GDM1 (cell line): Measurements from ENCODE around the gene ABI3BP.

ENCODE experiments used
- DNase-seq: peaks from one replicate; lab custom pipeline; 2025; lab: John Stamatoyannopoulos, UW

The ABI3BP gene

GRCh38 chr3:100769693-100770092, 223.5 kb downstream of the ABI3BP start:
- DNase-seq, result no peak

- no peak for DNase-seq
Observed at GRCh38 chr3:100766069-100766468, 227.2 kb downstream of the ABI3BP start.

DNA sequence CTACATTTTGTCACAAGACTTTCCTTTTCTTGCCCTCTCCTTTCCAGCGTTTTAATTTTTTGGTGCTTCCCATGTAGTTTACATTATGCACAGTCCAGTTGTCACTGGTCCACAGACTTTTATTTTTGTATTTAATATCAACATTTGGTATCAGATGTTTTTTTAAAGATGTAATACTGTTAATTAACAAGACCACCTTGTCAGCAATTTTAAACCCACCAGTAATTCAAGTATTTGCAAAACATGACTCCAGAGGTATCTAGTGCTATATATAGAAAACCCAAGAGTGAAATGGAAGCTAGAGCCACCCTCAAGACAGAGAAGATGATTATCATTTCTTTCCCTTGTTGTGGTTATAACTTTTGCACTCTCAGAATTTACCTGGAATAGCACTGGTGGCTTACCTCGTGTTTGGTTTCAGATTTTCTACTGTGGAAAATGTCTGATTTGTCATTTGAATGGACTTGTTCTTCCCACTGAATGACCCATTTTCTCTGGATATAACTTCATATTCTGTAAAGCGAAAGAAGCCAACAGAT, 227.7 kb downstream of the ABI3BP start:
- no peak for DNase-seq

GRCh38 chr3:100761951-100762350, 231.3 kb downstream of the ABI3BP start:
- DNase-seq, result no peak

DNA sequence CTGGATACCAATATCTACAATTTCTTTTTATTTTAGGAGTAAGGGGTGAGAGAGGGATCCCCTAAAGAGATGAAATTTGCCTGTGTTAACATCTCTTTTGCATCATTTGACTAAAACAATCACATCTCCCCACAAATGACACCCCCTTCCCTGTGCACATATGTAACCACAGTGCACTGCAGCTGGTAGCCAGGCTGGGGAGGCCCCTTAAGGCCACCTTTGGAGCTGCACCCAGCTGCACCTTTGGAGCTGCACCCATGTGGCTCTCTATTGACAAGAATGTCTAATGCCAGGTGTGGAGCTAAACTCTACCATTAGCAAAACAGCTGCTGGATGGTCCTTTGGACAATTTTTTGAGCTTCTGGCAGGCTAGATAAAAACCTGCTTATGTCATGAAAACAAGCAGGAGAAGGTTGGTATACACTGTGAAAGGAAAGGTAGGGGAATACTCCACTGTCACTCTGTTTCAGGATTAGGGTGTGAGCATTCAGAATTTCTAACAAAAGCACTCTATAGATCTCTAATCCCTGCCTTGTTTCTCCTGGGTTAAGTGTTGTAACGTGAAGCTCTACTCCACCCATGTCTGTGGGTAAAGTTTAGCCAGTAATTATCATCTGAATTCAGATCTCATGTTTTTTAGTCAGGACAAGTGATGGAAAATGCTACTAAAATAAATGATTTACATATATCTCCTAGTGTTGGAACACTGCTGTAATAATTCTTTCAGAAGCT, 231.8 kb downstream of the ABI3BP start:
- DNase-seq, result no peak

DNA sequence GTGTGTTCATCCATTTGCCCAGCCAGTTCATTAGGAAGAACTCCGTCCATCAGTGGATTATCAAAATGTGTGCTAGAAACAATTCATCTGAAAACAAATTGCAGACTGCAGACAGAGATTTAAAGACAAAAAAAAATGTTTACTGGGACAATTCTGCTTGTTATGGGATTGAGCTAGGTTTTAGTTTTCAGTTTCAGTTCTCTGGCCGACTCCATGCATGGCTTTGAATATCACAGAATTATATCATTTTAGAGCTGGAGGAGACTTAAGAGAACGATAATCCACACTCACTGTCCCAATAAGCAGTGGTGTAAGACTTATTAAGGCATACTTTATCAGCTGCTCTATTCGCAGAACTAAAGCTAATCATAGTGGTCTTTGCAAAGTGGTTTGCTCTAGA, 232.8 kb downstream of the ABI3BP start:
- no peak for DNase-seq

GRCh38 chr3:100759950-100760349, 233.3 kb downstream of the ABI3BP start:
- no peak for DNase-seq

- no peak for DNase-seq
Observed at GRCh38 chr3:100759159-100759558, 234.1 kb downstream of the ABI3BP start.

DNA sequence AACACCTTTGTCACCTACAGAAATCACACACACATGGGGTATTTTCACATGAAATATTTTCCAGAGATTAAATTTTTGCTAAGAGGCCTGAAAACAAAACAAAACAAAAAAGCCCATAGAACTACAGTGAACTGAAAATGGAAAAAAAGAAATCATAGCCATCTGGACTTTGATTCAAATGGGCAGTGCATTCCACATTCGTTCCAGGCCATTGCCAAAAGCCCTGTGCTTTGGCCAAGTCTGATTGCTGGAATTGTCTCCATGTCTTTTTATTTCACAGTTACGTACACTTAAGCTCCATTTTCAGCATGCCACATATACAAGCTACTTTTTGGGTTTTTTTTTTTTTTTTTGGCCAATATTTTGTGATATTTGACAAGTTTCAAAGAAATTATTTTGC, 236.8 kb downstream of the ABI3BP start:
- DNase-seq, result no peak

GRCh38 chr3:100754563-100755334, 238.5 kb downstream of the ABI3BP start:
- DNase-seq, result no peak

GRCh38 chr3:100753846-100754245, 239.4 kb downstream of the ABI3BP start:
- DNase-seq, result no peak

- no peak for DNase-seq
Observed at GRCh38 chr3:100748967-100749366, 244.3 kb downstream of the ABI3BP start.

GRCh38 chr3:100748220-100748619, 245.0 kb downstream of the ABI3BP start:
- no peak for DNase-seq

- no peak for DNase-seq
Observed at GRCh38 chr3:100746092-100746491, 247.1 kb downstream of the ABI3BP start.

GRCh38 chr3:100745617-100746016, 247.6 kb downstream of the ABI3BP start:
- no peak for DNase-seq

DNA sequence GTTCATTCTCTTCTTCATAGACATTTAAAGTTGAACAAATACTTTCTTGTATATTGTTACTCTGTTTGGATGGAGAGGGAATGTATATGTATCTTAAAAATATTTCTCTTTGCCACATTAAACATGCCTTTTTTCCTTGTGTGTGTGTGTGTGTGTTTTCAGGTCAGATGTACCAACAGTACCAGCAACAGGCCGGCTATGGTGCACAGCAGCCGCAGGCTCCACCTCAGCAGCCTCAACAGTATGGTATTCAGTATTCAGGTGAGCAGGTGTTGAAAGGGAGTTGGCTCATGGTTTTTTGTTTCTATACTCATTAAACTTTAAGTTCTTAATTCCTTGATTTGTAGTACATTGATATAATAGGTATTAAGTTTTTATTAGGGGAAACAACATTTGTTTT, 248.6 kb downstream of the ABI3BP start:
- DNase-seq, result no peak

GRCh38 chr3:100743535-100743934, 249.7 kb downstream of the ABI3BP start:
- no peak for DNase-seq

DNA sequence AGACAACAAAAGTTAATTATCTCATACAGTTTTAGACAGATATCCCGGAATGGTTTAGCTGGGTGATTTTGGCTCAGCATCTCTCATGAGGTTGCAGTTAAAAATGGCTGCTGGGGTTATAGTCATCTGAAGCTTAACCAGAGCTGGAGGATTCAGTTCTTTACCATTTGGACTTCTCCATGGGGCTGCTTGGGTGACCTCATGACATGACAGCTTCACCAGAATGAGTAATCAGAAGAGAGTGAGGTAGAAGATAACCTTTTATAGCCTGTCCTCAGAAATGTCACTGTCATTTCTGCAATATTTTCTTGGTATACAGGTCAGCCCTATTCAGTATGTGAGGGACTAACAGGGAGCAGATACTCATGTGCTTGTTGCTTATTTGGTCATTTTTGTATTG, 253.0 kb downstream of the ABI3BP start:
- DNase-seq, result no peak

- DNase-seq, result no peak
Observed at GRCh38 chr3:100737334-100737733, 255.9 kb downstream of the ABI3BP start.

DNA sequence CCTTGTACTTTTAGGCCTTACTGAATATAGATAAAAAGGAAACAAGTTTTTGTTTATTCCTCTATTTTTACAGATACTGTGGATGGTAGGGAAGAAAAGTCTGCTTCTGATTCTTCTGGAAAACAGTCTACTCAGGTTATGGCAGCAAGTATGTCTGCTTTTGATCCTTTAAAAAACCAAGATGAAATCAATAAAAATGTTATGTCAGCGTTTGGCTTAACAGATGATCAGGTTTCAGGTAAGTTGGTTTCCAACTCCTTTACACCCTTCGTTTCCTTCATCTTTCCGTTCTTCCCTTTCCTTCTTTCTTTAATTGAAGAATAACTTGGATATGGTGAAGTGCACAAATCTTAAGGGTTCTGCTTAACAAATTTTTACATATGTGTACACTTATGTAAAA, 260.8 kb downstream of the ABI3BP start:
- no peak for DNase-seq

- DNase-seq, result no peak
Observed at GRCh38 chr3:100730524-100730923, 262.7 kb downstream of the ABI3BP start.

DNA sequence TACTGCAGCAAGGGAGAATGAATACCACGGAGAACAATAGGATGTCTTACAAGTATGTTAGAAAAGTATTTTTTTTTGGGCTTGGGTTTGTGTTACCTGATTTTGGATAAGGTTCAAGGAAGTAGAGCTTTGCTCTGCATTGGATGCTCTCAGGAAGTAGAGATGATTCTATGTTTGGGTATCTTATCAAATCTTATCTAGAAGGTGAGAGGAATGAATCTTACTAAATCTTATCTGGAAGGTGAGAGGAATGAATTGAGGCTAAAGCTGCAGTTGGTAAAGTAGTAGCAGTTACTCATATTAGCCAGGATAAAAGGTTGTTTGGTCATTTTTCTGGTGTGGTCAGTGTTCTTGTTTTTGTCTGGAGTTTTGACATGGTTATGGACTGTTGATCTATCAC, 266.5 kb downstream of the ABI3BP start:
- no peak for DNase-seq

GRCh38 chr3:100725935-100726513, 267.2 kb downstream of the ABI3BP start:
- no peak for DNase-seq
